Endothelial cell (in vitro differentiated cells): ENCODE data around the gene SPON1. TPM values are rescaled to one million over a fixed set of nuclear protein-coding genes. Genes with fewer than 3 reads are reported as not detected.

Experiments
- DNase-seq: peaks from one replicate; pipeline ENCODE4 v3.0.0; 2021; ENCODE audit warnings: low spot score
- H3K27ac Mint-ChIP-seq: one replicate; pipeline ENCODE4 v1.8.0; 2021; ENCODE audit warnings: mixed read lengths, inconsistent platforms; ENCODE audit not compliant: unreplicated experiment
- H3K27me3 Mint-ChIP-seq: one replicate; pipeline ENCODE4 v1.8.0; 2021; ENCODE audit warnings: mild to moderate bottlenecking, moderate library complexity, mixed read lengths, inconsistent platforms; ENCODE audit not compliant: unreplicated experiment
- H3K36me3 Mint-ChIP-seq: one replicate; pipeline ENCODE4 v1.8.0; 2021; ENCODE audit warnings: mild to moderate bottlenecking, low read depth, mixed read lengths, inconsistent platforms; ENCODE audit not compliant: unreplicated experiment
- H3K4me1 Mint-ChIP-seq: one replicate; pipeline ENCODE4 v1.8.0; 2021; ENCODE audit warnings: mild to moderate bottlenecking, mixed read lengths, inconsistent platforms; ENCODE audit not compliant: unreplicated experiment
- H3K4me3 Mint-ChIP-seq: one replicate; pipeline ENCODE4 v1.8.0; 2021; ENCODE audit warnings: mild to moderate bottlenecking, mixed read lengths, inconsistent platforms; ENCODE audit not compliant: unreplicated experiment
- H3K9me3 Mint-ChIP-seq: one replicate; pipeline ENCODE4 v1.8.0; 2021; ENCODE audit warnings: mixed read lengths, inconsistent platforms; ENCODE audit not compliant: unreplicated experiment
- CTCF ChIP-seq: fragments of 200-600 bp; sonication (generic); IDR thresholded peaks from one replicate; pipeline ENCODE4 v1.5.0; 2021; ENCODE audit warnings: antibody characterized with exemption; ENCODE audit not compliant: unreplicated experiment
- total RNA-seq: library from RNA; stranded (reverse); fragmentation: NEBNext Ultra II Directional; extraction: Animal tissue kit (Norgen Biotek cat#: 25700); gene quantifications from one replicate; pipeline ENCODE4 v1.2.1, GENCODE V29; 2021; ENCODE audit not compliant: unreplicated experiment

SPON1 gene
- total RNA-seq, 1 donor from 2014 or later, result 120 TPM

- no peak overlapping the region for H3K27ac Mint-ChIP-seq
- H3K9me3 Mint-ChIP-seq, result no peaks in the 10 kb centered on the region
- TF ChIP-seq CTCF, result no peak
- peaks cover 12% of the 10 kb centered on the region for H3K27me3 Mint-ChIP-seq
- H3K4me3 Mint-ChIP-seq, result no peak overlapping the region
- DNase-seq, result no peak
- peaks cover 4% of the 10 kb centered on the region for H3K4me1 Mint-ChIP-seq
- H3K36me3 Mint-ChIP-seq, result peaks cover 7% of the 10 kb centered on the region
Measured at GRCh38 chr11:14235701-14236100, 273.2 kb downstream of the SPON1 start.

GRCh38 chr11:14237444-14237961 lies 275.0 kb downstream of the SPON1 start:
- no peak for DNase-seq
- TF ChIP-seq CTCF, result no peak
- no peaks in the 10 kb centered on the region for H3K9me3 Mint-ChIP-seq
- H3K36me3 Mint-ChIP-seq, result peaks cover 6% of the 10 kb centered on the region
- H3K27ac Mint-ChIP-seq, result no peak overlapping the region
- no peak overlapping the region for H3K4me3 Mint-ChIP-seq
- peaks cover 11% of the 10 kb centered on the region for H3K4me1 Mint-ChIP-seq
- peaks cover 12% of the 10 kb centered on the region for H3K27me3 Mint-ChIP-seq

GRCh38 chr11:14240221-14240620 lies 277.7 kb downstream of the SPON1 start:
- Mint-ChIP-seq H3K4me3 (no peak overlapping the region), H3K9me3 (no peaks in the 10 kb centered on the region), H3K36me3 (peaks cover 14% of the 10 kb centered on the region), H3K27ac (no peak overlapping the region), H3K27me3 (peaks cover 7% of the 10 kb centered on the region), H3K4me1 (peaks cover 13% of the 10 kb centered on the region)
- no peak for TF ChIP-seq CTCF
- DNase-seq, result no peak

- Mint-ChIP-seq H3K9me3 (no peaks in the 10 kb centered on the region), H3K4me1 (peaks cover 13% of the 10 kb centered on the region), H3K4me3 (no peak overlapping the region), H3K27ac (no peak overlapping the region), H3K36me3 (peaks cover 14% of the 10 kb centered on the region), H3K27me3 (peaks cover 5% of the 10 kb centered on the region)
- TF ChIP-seq CTCF, result no peak
- DNase-seq, result no peak
Measured at GRCh38 chr11:14240951-14241350, 278.4 kb downstream of the SPON1 start.

- no peak for DNase-seq
- Mint-ChIP-seq H3K9me3 (no peaks in the 10 kb centered on the region), H3K4me3 (no peak overlapping the region), H3K4me1 (peaks cover 13% of the 10 kb centered on the region), H3K36me3 (peaks cover 14% of the 10 kb centered on the region), H3K27me3 (no peaks in the 10 kb centered on the region), H3K27ac (no peak overlapping the region)
- TF ChIP-seq CTCF, result no peak
Measured at GRCh38 chr11:14242187-14242586, 279.7 kb downstream of the SPON1 start.
